GM06990 (cell line): ENCODE data around the gene SSH2.

Experiments used
- DNase-seq: peaks from one replicate; pipeline ENCODE4 v3.0.0-alpha.2; 2011; ENCODE audit not compliant: insufficient read length; ENCODE audit errors: extremely low read depth
- H3K27me3 ChIP-seq: replicated peaks from 2 replicates; pipeline ENCODE4 v1.6.0; 2011; ENCODE audit warnings: low read length; ENCODE audit not compliant: control insufficient read depth, insufficient read depth
- H3K36me3 ChIP-seq: 2 replicates; pipeline ENCODE4 v1.5.1; 2011; ENCODE audit warnings: low read length; ENCODE audit not compliant: control insufficient read depth, insufficient read depth
- H3K4me3 ChIP-seq: replicated peaks from 2 replicates; pipeline ENCODE4 v1.5.1; 2011; ENCODE audit warnings: low read depth, mild to moderate bottlenecking, control low read depth, low read length
- TF ChIP-seq, protein P1 (sequence below): IDR thresholded peaks from 2 replicates; pipeline ENCODE4 v1.5.1; 2011; ENCODE audit warnings: low read length, control low read depth, mild to moderate bottlenecking, inconsistent platforms; ENCODE audit not compliant: insufficient read depth, poor library complexity, severe bottlenecking

Gene SSH2

DNA sequence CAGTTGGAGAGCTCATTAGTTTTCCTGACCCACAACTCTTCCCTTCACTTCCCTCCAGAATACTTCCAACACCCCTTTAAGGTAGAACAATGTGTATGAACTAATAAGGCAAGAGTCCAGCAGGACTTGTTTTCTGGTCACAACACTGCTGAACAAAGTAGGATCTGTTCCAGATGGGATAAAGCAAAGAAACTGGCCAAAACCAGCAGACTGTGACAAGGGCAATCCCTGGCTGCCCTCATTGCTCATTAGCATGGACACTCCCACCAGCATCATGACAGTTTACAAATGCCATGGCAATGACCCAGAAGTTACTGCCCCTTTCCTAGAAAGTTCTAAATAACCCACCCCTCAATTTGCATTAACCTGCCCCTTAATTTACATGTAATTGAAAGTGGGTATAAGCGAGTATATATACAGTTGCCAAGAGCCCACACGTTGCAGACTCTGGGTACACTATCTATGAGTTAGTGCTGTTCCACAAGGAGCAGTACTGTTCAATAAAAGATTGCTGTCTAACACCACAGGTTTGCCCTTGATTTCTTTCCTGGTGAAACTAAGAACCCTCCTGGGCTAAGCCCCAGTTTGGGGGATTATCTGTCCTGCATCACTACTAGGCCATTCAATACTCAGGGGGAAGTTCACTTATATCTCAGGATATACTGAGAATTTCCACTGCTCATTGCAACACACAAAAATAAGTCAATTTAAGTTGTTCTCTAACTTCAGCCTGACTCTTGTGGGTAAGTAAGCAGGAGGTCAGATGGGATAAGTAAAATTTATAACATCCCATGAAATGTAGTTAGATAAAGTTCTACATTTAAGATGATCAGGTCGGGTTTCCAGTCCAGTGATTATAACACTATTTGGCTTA, 82.3 kb downstream of the SSH2 start:
- Histone ChIP-seq H3K4me3 (no peak overlapping the region), H3K36me3 (no peaks in the 10 kb centered on the region; the same call in 1 of the 2 replicates), H3K27me3 (no peaks in the 10 kb centered on the region)
- TF ChIP-seq, protein P1, sequence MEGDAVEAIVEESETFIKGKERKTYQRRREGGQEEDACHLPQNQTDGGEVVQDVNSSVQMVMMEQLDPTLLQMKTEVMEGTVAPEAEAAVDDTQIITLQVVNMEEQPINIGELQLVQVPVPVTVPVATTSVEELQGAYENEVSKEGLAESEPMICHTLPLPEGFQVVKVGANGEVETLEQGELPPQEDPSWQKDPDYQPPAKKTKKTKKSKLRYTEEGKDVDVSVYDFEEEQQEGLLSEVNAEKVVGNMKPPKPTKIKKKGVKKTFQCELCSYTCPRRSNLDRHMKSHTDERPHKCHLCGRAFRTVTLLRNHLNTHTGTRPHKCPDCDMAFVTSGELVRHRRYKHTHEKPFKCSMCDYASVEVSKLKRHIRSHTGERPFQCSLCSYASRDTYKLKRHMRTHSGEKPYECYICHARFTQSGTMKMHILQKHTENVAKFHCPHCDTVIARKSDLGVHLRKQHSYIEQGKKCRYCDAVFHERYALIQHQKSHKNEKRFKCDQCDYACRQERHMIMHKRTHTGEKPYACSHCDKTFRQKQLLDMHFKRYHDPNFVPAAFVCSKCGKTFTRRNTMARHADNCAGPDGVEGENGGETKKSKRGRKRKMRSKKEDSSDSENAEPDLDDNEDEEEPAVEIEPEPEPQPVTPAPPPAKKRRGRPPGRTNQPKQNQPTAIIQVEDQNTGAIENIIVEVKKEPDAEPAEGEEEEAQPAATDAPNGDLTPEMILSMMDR: no peak
- no peak for DNase-seq

DNA sequence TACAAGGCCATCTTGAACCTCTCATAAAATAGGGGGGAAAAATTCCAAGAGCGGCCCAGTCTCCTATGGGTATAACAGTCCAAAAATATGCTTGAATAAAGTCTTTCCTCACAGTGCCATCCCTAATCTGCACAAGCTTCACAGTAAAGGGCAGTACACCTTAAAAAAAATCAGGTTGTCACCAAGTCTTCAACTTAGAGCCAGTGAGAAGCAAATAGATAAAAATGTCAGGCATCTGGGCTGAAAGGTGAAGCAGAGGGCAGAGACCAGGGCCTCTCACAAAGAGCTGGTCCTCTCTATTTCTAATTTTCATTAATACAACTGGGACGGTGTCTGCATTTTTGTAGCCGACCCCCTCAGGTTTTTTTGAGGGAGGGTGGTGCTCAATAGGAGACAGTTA, 82.9 kb downstream of the SSH2 start:
- TF ChIP-seq, protein P1: no peak
- no peaks in the 10 kb centered on the region; the same call in 1 of the 2 replicates for H3K36me3 ChIP-seq
- no peak for DNase-seq
- no peaks in the 10 kb centered on the region for H3K27me3 ChIP-seq
- no peak overlapping the region for H3K4me3 ChIP-seq

DNA sequence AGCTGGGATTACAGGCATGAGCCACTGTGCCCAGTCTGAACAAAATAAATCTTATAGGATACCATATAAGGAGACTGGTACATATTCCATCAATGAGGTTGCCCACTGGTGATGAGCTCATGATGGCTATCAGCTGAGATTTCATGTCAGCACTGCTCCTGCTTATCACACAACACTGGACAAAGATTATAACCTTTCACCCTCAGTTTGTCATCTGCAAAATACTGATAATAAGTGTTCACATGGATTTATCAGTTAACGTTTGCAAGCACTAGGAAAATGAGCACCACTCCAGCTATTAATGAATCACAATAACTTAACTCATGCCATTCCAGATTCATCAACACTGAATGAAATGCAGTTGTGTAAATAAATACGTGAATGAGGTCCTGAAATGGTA, 83.7 kb downstream of the SSH2 start:
- no peak for DNase-seq
- H3K36me3 ChIP-seq: no peaks in the 10 kb centered on the region; the same call in 1 of the 2 replicates
- no peak overlapping the region for H3K4me3 ChIP-seq
- H3K27me3 ChIP-seq: no peaks in the 10 kb centered on the region
- TF ChIP-seq, protein P1: no peak

DNA sequence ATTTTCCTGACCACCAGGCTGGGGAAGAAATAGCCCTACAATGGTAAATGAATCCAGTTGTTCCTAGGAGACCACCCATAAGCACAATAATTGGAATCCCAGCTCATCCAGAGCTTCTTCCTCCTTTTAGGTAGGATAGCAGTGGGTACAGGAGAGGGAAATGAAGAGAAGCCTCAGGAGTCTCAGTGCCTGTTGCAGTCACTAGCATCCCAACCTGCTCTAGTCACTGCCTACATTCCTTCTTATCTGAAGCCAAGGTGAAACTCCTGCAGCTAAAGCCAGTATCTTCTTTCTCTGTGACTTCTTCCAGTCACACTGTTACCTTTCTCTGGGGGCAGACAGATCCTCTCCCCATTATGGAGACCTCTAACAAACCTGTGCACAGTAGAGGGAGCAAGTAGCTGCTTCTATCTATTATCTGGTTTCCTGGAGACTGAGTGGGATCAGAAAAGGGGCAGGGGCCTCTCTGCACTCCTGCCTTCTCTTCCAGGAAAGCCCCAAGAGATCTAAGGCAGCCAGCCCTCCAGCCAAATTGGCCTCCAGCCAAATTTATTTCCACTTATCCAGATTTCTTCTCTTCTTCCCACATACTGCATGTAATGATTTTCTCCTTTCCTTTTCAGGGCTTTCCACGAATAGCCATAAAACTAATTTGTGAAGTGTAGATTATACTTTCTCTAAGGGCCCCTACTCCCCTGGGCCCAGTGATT, 85.5 kb downstream of the SSH2 start:
- no peak overlapping the region for H3K4me3 ChIP-seq
- no peak for DNase-seq
- TF ChIP-seq, protein P1: no peak
- H3K36me3 ChIP-seq: no peaks in the 10 kb centered on the region; the same call in 1 of the 2 replicates
- no peaks in the 10 kb centered on the region for H3K27me3 ChIP-seq

DNA sequence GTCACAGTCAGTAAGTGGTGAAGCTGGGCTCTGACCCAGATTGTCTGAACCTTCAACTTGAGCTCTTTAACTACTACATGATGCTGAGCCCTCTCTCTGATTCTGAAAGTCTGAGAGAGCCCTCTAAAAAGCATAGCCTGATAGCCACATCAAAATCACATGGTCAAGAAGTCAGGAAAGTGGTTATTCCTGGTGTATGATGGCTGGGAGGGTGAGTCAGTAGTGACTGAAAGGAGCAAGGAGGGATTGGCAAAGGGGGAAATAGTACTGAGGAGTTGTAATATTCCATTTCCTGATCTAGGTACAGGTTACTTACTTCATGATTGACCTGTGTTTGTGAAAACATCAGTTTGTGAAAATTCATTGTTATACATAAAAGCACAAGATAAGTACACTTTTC, 89.1 kb downstream of the SSH2 start:
- H3K36me3 ChIP-seq: peaks cover 1% of the 10 kb centered on the region; the same call in 1 of the 2 replicates
- TF ChIP-seq, protein P1: no peak
- no peak for DNase-seq
- no peak overlapping the region for H3K4me3 ChIP-seq
- no peaks in the 10 kb centered on the region for H3K27me3 ChIP-seq
